ENCODE measurements around the gene NBEAL1.
A peak's percentile ranks its signal among the peaks of the same experiment; 100 is the strongest.
"Not testable (repeated sequence)": the region's sequence is repeated elsewhere in the genome, so short reads cannot be mapped to it uniquely, and the experiment has no call there.

NBEAL1 gene

GRCh38 chr2:203014456-203015199 lies at the start of gene NBEAL1:
TSS of gene NBEAL1 (plus strand) at chr2:203014875. CDS start at chr2:203016385, 1,510 bp downstream.
- DNase-seq, result peak; percentile 95

DNA sequence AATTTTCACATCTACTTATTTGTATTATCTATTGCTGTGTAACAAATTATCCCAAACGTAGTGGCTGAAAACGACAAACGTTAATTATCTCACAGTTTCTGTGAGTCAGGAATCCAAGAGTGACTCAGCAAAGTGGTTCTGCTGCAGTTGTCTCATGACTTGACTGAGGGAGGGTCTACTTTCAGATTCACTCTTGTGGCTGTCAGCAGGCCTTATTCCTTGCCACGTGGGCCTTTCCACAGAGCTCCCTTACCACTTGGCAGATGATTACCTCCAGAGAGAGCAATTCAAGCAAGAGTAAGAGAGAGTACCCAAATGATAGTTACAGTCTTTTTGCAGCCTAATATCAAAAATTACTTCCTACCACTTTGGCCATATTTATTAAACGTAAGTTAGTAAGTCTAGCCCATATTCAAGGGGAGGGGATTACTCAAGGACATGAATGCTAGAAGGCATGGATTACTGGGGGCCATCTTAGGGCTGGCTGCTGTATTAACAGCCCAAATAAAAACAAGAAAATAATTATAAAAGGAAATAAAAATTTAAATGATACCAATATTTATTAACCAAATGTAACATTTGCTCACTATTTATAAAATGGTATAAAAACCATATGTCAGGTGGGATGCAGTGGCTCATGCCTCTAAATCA lies 48.7 kb upstream of the NBEAL1 start:
- DNase-seq, result peak; percentile 1

DNA sequence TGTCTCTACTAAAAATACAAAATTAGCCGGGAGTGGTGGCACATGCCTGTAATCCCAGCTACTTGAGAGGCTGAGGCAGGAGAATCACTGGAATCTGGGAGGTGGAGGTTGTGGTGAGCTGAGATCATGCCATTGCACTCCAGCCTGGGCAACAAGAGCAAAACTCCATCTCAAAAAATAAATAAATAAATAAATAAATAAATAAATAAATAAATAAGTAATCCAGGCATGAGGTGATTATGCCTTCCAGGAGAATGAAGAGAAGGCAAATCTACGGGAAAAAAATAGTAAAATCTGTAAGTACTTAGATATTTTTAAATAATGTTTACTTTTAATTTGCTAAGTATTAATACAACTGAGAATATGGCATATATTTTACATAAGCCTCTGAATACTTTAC lies 45.3 kb upstream of the NBEAL1 start:
- DNase-seq, result not testable (repeated sequence)

DNA sequence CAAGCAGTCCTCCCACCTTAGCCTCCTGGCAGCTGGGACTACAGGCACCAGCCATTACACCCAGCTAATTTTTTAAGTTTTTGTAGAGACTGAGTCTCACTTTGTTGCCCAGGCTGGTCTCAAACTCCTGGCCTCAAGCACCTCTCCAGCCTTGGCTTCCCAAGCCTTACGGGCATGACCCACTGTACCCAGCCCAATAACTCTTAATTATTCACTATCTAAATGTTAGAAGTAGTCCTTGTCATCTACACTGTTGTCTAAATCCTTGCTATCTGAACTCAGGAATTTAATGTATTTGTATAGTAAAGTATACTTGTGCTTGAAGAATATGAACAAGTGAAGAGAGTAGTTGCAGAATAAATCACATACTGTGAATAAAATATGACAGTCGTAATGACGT lies 37.9 kb upstream of the NBEAL1 start:
- no peak for DNase-seq

- no peak for DNase-seq
Measured at GRCh38 chr2:202982779-202983491, 31.7 kb upstream of the NBEAL1 start.

DNA sequence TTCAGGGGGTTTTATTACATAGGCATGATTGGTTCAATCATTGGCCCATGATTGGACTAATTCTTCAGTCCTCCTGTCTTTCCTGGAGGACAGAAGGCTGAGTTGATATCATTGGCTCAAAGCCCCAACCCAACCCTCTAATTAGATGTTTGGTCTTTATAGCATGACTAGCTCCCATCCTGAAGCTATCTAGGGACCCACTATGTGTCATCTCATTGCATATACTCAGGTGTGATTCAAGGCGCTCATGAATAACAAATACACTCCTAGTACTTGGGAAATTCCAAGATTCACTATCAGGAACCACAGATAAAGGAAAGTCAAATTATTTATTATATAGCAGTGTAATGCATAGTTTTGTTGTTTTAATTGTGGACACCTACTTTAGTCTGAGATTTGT lies 24.9 kb upstream of the NBEAL1 start:
- no peak for DNase-seq

- DNase-seq, result no peak
Measured at GRCh38 chr2:202990501-202990900, 24.2 kb upstream of the NBEAL1 start.

- DNase-seq, result not testable (repeated sequence)
Measured at GRCh38 chr2:202997113-202997512, 17.6 kb upstream of the NBEAL1 start.

- no peak for DNase-seq
Measured at GRCh38 chr2:203002054-203002821, 12.4 kb upstream of the NBEAL1 start.

DNA sequence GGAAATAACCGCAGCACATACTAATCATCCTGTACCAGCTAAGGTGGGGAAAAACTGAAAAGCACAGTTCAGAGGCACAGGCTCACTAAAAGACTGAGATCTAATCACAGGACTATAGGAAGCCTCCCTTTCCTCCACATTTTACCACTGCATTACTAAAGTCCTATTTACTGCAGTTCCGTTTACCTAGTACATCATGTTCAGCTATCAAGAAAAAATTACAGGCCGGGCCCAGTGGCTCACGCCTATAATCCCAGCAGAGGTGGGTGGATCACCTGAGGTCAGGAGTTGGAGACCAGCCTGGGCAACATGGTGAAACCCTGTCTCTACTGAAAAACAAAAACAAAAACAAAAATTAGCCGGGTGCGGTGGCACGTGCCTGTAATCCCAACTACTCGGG lies 11.0 kb upstream of the NBEAL1 start:
- no peak for DNase-seq

- no peak for DNase-seq
Measured at GRCh38 chr2:203016716-203017115, 2.0 kb downstream of the NBEAL1 start.

GRCh38 chr2:203018181-203018580 lies 3.5 kb downstream of the NBEAL1 start:
- no peak for DNase-seq

- no peak for DNase-seq
Measured at GRCh38 chr2:203019142-203019541, 4.5 kb downstream of the NBEAL1 start.

DNA sequence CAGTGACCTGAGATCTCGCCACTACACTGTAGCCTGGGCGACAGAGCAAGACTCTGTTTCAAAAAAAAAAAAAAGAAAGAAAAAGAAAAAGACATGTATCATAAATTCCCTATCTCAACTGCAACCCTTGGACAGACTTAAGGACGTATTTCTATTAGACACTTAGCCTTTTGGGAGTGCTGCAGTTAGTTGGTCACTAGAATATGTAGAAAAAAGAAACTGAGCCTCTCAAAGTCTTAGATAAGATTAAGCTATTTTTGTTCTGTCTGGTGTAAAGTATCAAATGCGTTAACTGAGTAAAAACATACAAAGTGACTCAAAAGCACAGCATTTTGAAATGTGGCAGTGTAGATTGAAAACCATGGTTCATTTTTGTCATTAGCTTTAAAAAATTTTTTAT lies 7.3 kb downstream of the NBEAL1 start:
- DNase-seq, result no peak

- DNase-seq, result no peak
Measured at GRCh38 chr2:203022751-203023150, 8.1 kb downstream of the NBEAL1 start.

DNA sequence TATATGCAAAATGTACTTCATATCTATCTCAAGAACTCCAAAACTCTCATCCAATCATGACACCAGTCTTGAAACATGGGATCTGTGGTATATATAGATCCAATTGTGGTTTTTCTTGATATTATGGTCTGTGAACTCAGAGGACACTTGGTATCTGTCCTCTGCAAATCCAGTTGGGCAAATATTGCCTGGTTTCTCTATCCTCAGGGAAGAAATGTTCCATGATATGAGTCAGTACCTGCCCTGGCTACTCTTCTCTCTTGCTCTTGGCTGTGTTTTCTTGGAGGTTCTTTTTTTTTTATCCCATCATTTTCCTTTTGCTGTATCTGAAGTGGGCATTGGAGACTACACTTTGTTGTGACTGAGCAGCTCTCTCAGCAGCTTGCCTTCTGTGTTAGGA lies 10.9 kb downstream of the NBEAL1 start:
- no peak for DNase-seq

- DNase-seq, result no peak
Measured at GRCh38 chr2:203030545-203030944, 15.9 kb downstream of the NBEAL1 start.

DNA sequence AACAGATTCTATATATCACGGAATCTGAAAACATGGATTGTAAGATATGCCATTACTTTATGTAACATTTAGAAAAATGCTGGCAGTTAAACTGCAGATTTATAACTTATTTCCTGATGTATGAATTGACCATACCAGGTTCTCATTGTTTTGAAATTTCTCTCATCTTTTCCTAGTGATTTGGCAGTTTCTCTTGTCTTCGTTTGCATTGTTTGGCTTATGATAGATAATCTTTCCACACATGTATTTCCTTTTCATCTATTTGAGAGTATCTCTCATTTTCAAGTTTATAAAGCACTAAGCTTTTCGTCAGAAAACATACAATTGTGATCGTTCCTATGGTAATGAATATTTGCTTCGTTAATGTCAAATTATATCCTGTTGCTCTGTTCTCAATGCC lies 16.3 kb downstream of the NBEAL1 start:
- no peak for DNase-seq

DNA sequence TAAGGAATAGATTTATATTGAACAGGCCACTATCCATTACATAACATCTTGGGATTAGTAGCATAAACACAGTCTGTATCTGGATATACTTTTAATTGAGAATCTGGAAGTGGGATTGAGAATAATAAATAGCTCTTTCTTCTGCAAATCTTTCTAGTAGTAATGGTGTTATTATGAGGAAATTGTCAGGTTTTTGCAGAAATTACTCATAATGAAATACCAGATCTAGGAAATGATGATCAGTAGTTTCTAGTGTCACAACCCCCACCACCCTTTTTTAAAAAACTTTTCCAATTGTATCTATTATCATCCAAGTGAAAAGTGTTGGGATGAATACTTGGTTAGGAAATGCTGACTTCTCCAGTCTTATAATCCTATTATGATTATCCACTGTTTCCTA lies 18.7 kb downstream of the NBEAL1 start:
- no peak for DNase-seq

- no peak for DNase-seq
Measured at GRCh38 chr2:203035879-203036470, 21.3 kb downstream of the NBEAL1 start.

- no peak for DNase-seq
Measured at GRCh38 chr2:203037026-203037425, 22.4 kb downstream of the NBEAL1 start.

DNA sequence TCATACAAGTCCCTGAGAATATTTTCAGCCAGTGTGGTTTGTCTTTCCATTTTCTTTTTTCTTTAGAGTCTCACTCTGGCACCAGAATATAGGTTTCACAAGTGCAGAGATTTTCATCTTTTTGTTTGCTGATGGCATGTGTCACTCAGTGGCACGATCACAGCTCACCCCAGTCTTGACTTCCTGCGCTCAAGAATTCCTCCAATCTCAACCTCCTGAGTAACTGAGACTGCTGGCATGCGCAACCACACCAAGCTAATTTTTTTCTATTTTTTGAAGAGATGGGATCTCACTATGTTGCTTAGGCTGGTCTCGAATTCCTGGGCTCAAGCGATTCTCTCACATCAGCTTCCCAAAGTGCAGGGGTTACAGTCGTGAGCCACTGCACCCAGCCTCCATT lies 23.9 kb downstream of the NBEAL1 start:
- no peak for DNase-seq

GRCh38 chr2:203039211-203039610 lies 24.5 kb downstream of the NBEAL1 start:
- not testable (repeated sequence) for DNase-seq

All from NCI-H774 (cell line).